ENCODE results near the gene ECPAS. TPM values are rescaled to one million over a fixed set of nuclear protein-coding genes. Genes with fewer than 3 reads are reported as not detected.

ECPAS gene
- total RNA-seq, 1 experiment from 2014 or later = 43.9 TPM

GRCh38 chr9:111350556-111350955, 133.6 kb downstream of the ECPAS start:
- no peak for DNase-seq (ENCODE audit: low spot score)

- no peak for DNase-seq (ENCODE audit: low spot score)
Measured at GRCh38 chr9:111349766-111350165, 134.4 kb downstream of the ECPAS start.

DNA sequence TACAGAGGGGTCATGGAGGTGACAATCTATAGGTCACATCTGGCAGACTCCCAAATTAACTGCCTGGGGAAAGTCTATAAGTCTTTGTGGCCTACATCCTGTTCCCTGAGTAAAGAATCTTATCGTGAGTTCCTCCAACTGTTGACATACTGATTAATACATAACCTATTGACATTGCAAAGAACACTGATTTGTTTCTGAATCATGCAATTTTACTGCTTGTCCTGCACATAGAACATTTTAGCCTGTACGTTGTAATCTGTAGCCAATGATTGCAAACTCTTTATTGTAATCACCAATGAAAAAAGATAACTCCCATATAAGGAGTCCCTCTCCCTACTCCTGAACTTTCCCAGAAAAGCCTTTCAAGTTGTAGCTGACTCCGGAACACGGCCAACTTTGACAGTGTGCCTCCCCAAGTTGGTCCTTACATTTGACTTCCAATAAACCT, 135.3 kb downstream of the ECPAS start:
- DNase-seq (ENCODE audit: low spot score) = no peak

DNA sequence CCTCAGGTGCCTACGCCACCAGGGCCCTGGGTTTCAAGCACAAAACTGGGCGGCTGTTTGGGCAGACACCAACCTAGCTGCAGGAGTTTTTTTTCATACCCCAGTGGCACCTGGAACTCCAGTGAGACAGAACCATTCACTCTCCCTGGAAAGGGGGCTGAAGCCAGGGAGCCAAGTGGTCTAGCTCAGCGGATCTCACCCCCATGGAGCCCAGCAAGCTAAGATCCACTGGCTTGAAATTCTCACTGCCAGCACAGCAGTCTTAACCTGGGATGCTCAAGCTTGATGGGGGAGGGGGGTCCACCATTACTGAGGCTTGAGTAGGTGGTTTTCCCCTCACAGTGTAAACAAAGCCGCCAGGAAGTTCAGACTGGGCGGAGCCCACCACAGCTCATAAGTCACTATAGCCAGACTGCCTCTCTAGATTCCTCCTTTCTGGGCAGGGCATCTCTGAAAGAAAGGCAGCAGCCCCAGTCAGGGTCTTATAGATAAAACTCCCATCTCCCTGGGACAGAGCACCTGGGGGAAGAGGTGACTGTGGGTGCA, 149.8 kb downstream of the ECPAS start:
- peak; percentile 18 for DNase-seq (ENCODE audit: low spot score)

- DNase-seq (ENCODE audit: low spot score) = no peak
Measured at GRCh38 chr9:111330124-111330523, 154.1 kb downstream of the ECPAS start, which contains the start of gene OR2K2. Gene OR2K2 (minus strand): TSS chr9:111330224. CDS start chr9:111328433, 1,791 bp downstream.

DNA sequence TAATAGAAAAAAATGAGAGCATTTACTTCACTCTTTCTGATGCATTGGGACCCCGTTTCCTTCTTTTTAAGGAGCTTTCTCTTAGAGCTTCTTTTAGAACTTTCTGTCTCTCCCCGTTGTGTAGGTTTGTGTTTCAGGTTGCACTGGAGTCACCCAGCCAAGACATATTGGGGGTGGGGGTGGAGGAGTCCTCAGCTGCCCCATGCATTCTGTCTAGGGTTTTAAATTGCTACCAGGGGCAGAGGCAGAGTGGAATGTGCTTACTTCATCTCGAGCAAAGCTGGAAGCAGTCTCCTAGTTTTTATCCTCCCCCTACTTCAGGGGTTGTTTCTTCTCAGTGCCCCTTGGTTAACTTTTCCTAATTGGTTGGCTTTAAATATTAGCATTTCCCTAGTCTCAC, 163.6 kb downstream of the ECPAS start:
- DNase-seq (ENCODE audit: low spot score) = no peak

DNA sequence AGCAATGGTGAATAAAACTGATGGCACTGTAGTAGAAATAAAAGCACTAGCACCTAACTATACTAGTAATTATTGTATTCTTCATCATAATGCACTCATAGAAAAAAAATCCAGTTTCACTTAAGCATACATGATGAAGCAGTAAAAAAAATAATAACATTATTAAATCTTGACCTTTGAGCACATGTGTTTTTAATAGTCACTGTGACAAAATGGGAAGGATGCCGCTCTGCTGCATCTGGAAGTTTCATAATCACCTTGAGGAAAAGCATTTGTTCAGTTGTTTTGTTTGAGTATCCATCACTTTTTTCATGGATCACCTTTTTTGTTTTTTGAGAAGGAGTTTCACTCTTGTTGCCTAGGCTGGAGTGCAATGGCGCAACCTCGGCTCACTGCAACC, 167.4 kb downstream of the ECPAS start:
- DNase-seq (ENCODE audit: low spot score) = no peak

Other genes starting within 250 kb of the ECPAS start
- gene OR2K2, start 154.2 kb downstream of the ECPAS start, total RNA-seq (2014; rRNA removed; shearing (Covaris generic)) = not detected in 2 replicates
- gene ZNF483, start 40.8 kb upstream of the ECPAS start, total RNA-seq (2014; rRNA removed; shearing (Covaris generic)) = 0.21 TPM in 1 of 2 replicates, not detected in the other
- 452 and 554 TPM in 2 replicates for gene PTGR1, start 115.3 kb upstream of the ECPAS start, total RNA-seq (2014; rRNA removed; shearing (Covaris generic))
- gene DNAJC25, start 147.0 kb upstream of the ECPAS start, total RNA-seq (2014; rRNA removed; shearing (Covaris generic)) = 10.3 and 11.6 TPM in 2 replicates
- 134 and 146 TPM in 2 replicates for gene GNG10, start 177.2 kb upstream of the ECPAS start, total RNA-seq (2014; rRNA removed; shearing (Covaris generic))

All from H4 (cell line).